H1 (cell line): ENCODE measurements around the gene DDI2. TPM values are rescaled to one million over a fixed set of nuclear protein-coding genes. Genes with fewer than 3 reads are reported as not detected.

Experiments used
- BACH1 ChIP-seq: IDR thresholded peaks from 2 replicates; pipeline ENCODE4 v1.6.1; 2012; ENCODE audit warnings: low read length, improper control_type of control experiment
- POU5F1 ChIP-seq: IDR thresholded peaks from 2 replicates; pipeline ENCODE4 v1.6.1; 2011; ENCODE audit warnings: low read depth, mild to moderate bottlenecking, low read length, moderate library complexity
- polyA plus RNA-seq, 7 experiments: library from polyadenylated mRNA; depleted of rRNA in 3 of 7; stranded (reverse) in 5 of 7; unstranded in 2 of 7; fragments of >200 nt in 5 of 7; fragments of 200-250 nt in 2 of 7; gene quantifications; 1 replicate in 5 of 7; 2 replicates in 1 of 7; 4 replicates in 1 of 7; pipeline versions ENCODE4 v1.2.1 to v1.2.3, GENCODE V29; 2011 to 2013; ENCODE audit warnings: missing spikeins in 2 of 7, mixed read lengths in 2 of 7
- total RNA-seq: library from RNA; stranded (reverse); fragmentation: NEBNext Ultra II Directional; extraction: Animal tissue kit (Norgen Biotek cat#: 25700); gene quantifications from 2 replicates; pipeline ENCODE4 v1.2.1, GENCODE V29; 2021
- TF ChIP-seq, protein P1 (sequence below), 3 experiments: IDR thresholded peaks; 1 replicate in 2 of 3; 2 replicates in 1 of 3; pipeline versions ENCODE4 v1.5.1 to v1.6.1; 2011; ENCODE audit warnings: low read length in 3 of 3, mild to moderate bottlenecking in 3 of 3, inconsistent platforms in 2 of 3, low read depth in 1 of 3, moderate library complexity in 1 of 3; ENCODE audit not compliant: insufficient read depth in 1 of 3; ENCODE audit errors: control extremely low read depth in 1 of 3

DDI2 gene
- total and polyA plus RNA-seq, 2 of the 8 experiments (the other 6 are each of a cell fraction or from before 2014, with no cell fraction given), result 7.7 to 38.3 TPM

DNA sequence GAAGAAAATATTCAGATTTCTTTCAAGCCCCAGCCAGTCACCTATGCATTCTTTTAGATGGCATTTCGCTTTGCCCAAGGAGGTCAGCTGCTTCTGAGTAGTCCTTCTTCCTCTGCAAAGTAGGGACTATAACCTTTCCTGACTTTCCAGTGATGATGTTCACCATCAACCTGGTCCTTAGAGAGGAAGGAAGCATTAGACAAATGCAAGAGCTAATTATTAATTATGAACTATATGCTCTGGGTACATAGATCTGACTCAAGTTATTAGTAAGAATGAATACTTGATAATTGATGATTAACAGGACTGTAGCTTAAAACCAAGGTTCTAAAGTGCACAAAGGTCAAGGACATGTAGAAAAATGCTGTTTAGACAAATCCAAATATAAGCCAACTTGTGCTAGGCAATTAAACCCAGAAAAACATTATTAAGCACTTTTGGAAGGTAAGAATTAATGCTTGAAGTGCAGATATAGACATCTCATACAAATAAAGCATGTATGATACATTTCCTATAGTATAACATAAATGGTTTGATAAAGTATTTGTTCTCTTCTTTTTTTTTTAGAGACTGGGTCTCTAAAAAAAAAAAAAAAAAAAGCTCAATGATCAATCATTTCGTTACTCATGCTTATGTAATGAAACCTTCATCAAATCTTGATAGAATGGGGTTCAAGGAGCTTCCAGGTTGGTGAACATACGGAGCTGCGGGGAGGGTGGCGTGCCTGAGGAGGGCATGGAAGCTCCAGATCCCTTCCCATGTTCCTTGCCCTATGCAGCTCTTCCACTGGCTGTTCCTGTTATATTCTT is 21.2 kb upstream of the DDI2 start (continued):
- TF ChIP-seq, protein P1, sequence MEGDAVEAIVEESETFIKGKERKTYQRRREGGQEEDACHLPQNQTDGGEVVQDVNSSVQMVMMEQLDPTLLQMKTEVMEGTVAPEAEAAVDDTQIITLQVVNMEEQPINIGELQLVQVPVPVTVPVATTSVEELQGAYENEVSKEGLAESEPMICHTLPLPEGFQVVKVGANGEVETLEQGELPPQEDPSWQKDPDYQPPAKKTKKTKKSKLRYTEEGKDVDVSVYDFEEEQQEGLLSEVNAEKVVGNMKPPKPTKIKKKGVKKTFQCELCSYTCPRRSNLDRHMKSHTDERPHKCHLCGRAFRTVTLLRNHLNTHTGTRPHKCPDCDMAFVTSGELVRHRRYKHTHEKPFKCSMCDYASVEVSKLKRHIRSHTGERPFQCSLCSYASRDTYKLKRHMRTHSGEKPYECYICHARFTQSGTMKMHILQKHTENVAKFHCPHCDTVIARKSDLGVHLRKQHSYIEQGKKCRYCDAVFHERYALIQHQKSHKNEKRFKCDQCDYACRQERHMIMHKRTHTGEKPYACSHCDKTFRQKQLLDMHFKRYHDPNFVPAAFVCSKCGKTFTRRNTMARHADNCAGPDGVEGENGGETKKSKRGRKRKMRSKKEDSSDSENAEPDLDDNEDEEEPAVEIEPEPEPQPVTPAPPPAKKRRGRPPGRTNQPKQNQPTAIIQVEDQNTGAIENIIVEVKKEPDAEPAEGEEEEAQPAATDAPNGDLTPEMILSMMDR (IDR thresholded peaks at IDR 0.05; ENCODE audit: control extremely low read depth in 1 of 3, insufficient read depth in 1 of 3, low read depth in 1 of 3, low read length in 3 of 3), result no peak
- TF ChIP-seq BACH1 (no peak), POU5F1 (no peak)
